HCT116 (cell line): ENCODE results near the gene IFRD2. TPM values are rescaled to one million over a fixed set of nuclear protein-coding genes. Genes with fewer than 3 reads are reported as not detected.

Experiments
- ATAC-seq: fragments of 200-7000 bp; cut with Tn5 transposase; 2 replicates; pipeline ENCODE4 v1.9.1; 2020; ENCODE audit warnings: mild to moderate bottlenecking, moderate library complexity
- BruUV-seq: library from RNA; stranded (reverse); fragments of 400-500 nt; replicated peaks from 2 replicates; lab custom pipeline; 2021; lab: Mats Ljungman, UMichigan
- CTCF ChIA-PET: fragments of 300-600 bp; sonication (Branson Sonifier 250); formaldehyde crosslinking; loops from one replicate; lab custom pipeline; 2021; ENCODE audit warnings: antibody characterized with exemption; lab: Charles Lee
- POLR2A ChIA-PET: fragments of 300-600, 350-600 bp; sonication (Branson Sonifier 250); formaldehyde crosslinking; loops from one replicate; lab custom pipeline; 2021; ENCODE audit warnings: antibody characterized with exemption; lab: Charles Lee
- RAD21 ChIA-PET, 2 experiments: fragments of 300-600 bp; sonication (Branson Sonifier 250); formaldehyde crosslinking; loops; one replicate each; lab custom pipeline; 2023; ENCODE audit warnings: low total read pairs in 2 of 2; ENCODE audit not compliant: uncharacterized antibody in 2 of 2, unreplicated experiment in 2 of 2, low non-redundant PET in 1 of 2; lab: Charles Lee
- DNase-seq: peaks from one replicate; pipeline ENCODE4 v3.0.0-alpha.2; 2010; ENCODE audit warnings: low read depth, low spot score
- H2AFZ ChIP-seq: fragments of 200-600 bp; shearing (Covaris generic), sonication (generic); 2 replicates; pipeline ENCODE4 v1.6.1; 2017; ENCODE audit warnings: low read depth, mixed run types, mixed read lengths, antibody characterized with exemption, low read length; ENCODE audit not compliant: poor library complexity, severe bottlenecking
- H3K27ac ChIP-seq: 2 replicates; pipeline ENCODE4 v1.5.1; 2012; ENCODE audit warnings: low read depth, low read length
- H3K27me3 ChIP-seq: fragments of 200-600 bp; sonication (generic); 2 replicates; pipeline ENCODE4 v1.6.1; 2016; ENCODE audit warnings: mixed run types, low read length, mixed read lengths; ENCODE audit not compliant: insufficient read depth
- H3K36me3 ChIP-seq, 2 experiments: fragments of 200-500 bp in 1 of 2; fragments of 200-600 bp in 1 of 2; sonication (Bioruptor generic) in 1 of 2; sonication (generic) in 1 of 2; 2 replicates each; pipeline versions ENCODE4 v1.5.1 to v1.6.1; 2014 to 2016; ENCODE audit warnings: low read length in 2 of 2, inconsistent platforms in 1 of 2, mixed read lengths in 1 of 2, mixed run types in 1 of 2; ENCODE audit not compliant: insufficient read depth in 2 of 2, control insufficient read depth in 1 of 2
- H3K4me1 ChIP-seq, 2 experiments: fragments of 200-600 bp in 1 of 2; sonication (generic) in 1 of 2; 2 replicates each; pipeline versions ENCODE4 v1.5.1 to v1.6.1; 2012 to 2017; ENCODE audit warnings: low read length in 2 of 2, inconsistent platforms in 1 of 2, mild to moderate bottlenecking in 1 of 2, mixed read lengths in 1 of 2, mixed run types in 1 of 2, moderate library complexity in 1 of 2; ENCODE audit not compliant: insufficient read depth in 2 of 2, control insufficient read depth in 1 of 2
- H3K4me2 ChIP-seq: fragments of 200-600 bp; sonication (generic); 2 replicates; pipeline ENCODE4 v1.6.1; 2017; ENCODE audit warnings: mixed run types, low read length, mixed read lengths
- H3K4me3 ChIP-seq, 2 experiments: fragments of 200-600 bp in 1 of 2; sonication (generic) in 1 of 2; replicated peaks in 1 of 2; 2 replicates each; pipeline ENCODE4 v1.5.1; 2011 to 2016; ENCODE audit warnings: low read length in 2 of 2, control low read depth in 1 of 2, low read depth in 1 of 2, mild to moderate bottlenecking in 1 of 2, mixed read lengths in 1 of 2, mixed run types in 1 of 2
- H3K79me2 ChIP-seq: fragments of 200-600 bp; sonication (generic); 2 replicates; pipeline ENCODE4 v1.6.1; 2017; ENCODE audit warnings: mild to moderate bottlenecking, mixed run types, low read length, moderate library complexity, mixed read lengths; ENCODE audit not compliant: insufficient read depth
- H3K9ac ChIP-seq: fragments of 200-600 bp; sonication (generic); 2 replicates; pipeline ENCODE4 v1.6.1; 2016; ENCODE audit warnings: low read length, mixed read lengths
- H3K9me2 ChIP-seq: fragments of 200-600 bp; sonication (generic), shearing (Covaris generic); 2 replicates; pipeline ENCODE4 v1.6.1; 2017; ENCODE audit warnings: mixed run types, mild to moderate bottlenecking, moderate library complexity; ENCODE audit not compliant: insufficient read depth
- H3K9me3 ChIP-seq, 2 experiments: fragments of 200-500 bp in 1 of 2; fragments of 200-600 bp in 1 of 2; sonication (Bioruptor generic) in 1 of 2; sonication (generic) in 1 of 2; 2 replicates each; pipeline ENCODE4 v1.6.1; 2014 to 2017; ENCODE audit warnings: low read length in 2 of 2, mixed read lengths in 2 of 2, inconsistent platforms in 1 of 2, low read depth in 1 of 2, mild to moderate bottlenecking in 1 of 2, mixed run types in 1 of 2, moderate library complexity in 1 of 2; ENCODE audit not compliant: control insufficient read depth in 1 of 2, insufficient read depth in 1 of 2
- H4K20me1 ChIP-seq: fragments of 200-600 bp; sonication (generic), shearing (Covaris generic); 2 replicates; pipeline ENCODE4 v1.6.1; 2017; ENCODE audit warnings: mixed run types, mild to moderate bottlenecking, moderate library complexity; ENCODE audit not compliant: insufficient read depth
- CBX3 ChIP-seq: IDR thresholded peaks from 2 replicates; pipeline ENCODE4 v1.6.1; 2012; ENCODE audit warnings: low read depth
- CEBPB ChIP-seq: IDR thresholded peaks from 2 replicates; pipeline ENCODE4 v1.6.1; 2012; ENCODE audit warnings: low read depth
- CTCF ChIP-seq, 3 experiments: fragments of 200-600 bp in 1 of 3; sonication (generic) in 1 of 3; IDR thresholded peaks in 2 of 3; conservative IDR thresholded peaks in 1 of 3; 2 replicates each; pipeline ENCODE4 v1.5.1; 2012 to 2017; ENCODE audit warnings: low read depth in 2 of 3, low read length in 2 of 3, antibody characterized with exemption in 1 of 3, borderline replicate concordance in 1 of 3, control low read depth in 1 of 3, mild to moderate bottlenecking in 1 of 3, mixed read lengths in 1 of 3, mixed run types in 1 of 3, moderate library complexity in 1 of 3; ENCODE audit not compliant: insufficient read depth in 1 of 3
- POLR2A ChIP-seq: IDR thresholded peaks from 2 replicates; pipeline ENCODE4 v1.7.0; 2011; ENCODE audit warnings: borderline replicate concordance; ENCODE audit not compliant: insufficient read depth, insufficient read length; ENCODE audit errors: extremely low read depth
- REST ChIP-seq: IDR thresholded peaks from 2 replicates; pipeline ENCODE4 v1.6.1; 2012; ENCODE audit warnings: low read depth
- SIN3A ChIP-seq: IDR thresholded peaks from 2 replicates; pipeline ENCODE4 v1.6.1; 2012; ENCODE audit warnings: low read depth
- TCF7L2 ChIP-seq: IDR thresholded peaks from 2 replicates; pipeline ENCODE4 v1.7.0; 2011; ENCODE audit warnings: borderline replicate concordance, inconsistent platforms; ENCODE audit not compliant: insufficient read depth, insufficient read length; ENCODE audit errors: extremely low read depth
- ZBTB33 ChIP-seq: IDR thresholded peaks from 2 replicates; pipeline ENCODE4 v1.6.1; 2011; ENCODE audit warnings: mild to moderate bottlenecking, low read length, moderate library complexity; ENCODE audit not compliant: insufficient replicate concordance; ENCODE audit errors: extremely low read depth
- intact Hi-C: fragments of 100-400 bp; cut with micrococcal nuclease; formaldehyde crosslinking; loops from 2 replicates; pipeline ENCODE4 v1.10.0; 2022
- total RNA-seq: library from RNA; stranded (reverse); gene quantifications from one replicate; pipeline ENCODE4 v1.2.1, GENCODE V29; 2021; ENCODE audit not compliant: unreplicated experiment

Gene IFRD2
- total RNA-seq, 1 experiment from 2014 or later = 146 TPM

GRCh38 chr3:50274371-50275104 is 17.7 kb downstream of the IFRD2 start:
- ChIA-PET POLR2A (interaction anchor here (0.9 to 1.3 kb wide), 2 partner anchors 28 to 80 kb away, joined by 3 read pairs; no protein-coding TSS in a partner anchor), CTCF (interaction anchor here (0.6 to 2.4 kb wide), 6 partner anchors 10 to 80 kb away, joined by 3 to 9 read pairs (median 4); partner anchors contain the start of gene IFRD2), RAD21 (interaction anchor here in 1 of 2 experiments (0.7 kb wide), 1 partner anchor 15 kb away, joined by 3 read pairs; no protein-coding TSS in a partner anchor)
- H3K4me2 ChIP-seq = peak overlapping the region; percentile 96
- H3K9me3 ChIP-seq = no peaks in the 10 kb centered on the region
- BruUV-seq = no TSS peak
- H3K36me3 ChIP-seq = no peaks in the 10 kb centered on the region
- H3K9me2 ChIP-seq = no peaks in the 10 kb centered on the region
- H4K20me1 ChIP-seq = no peaks in the 10 kb centered on the region
- TF ChIP-seq CTCF (IDR thresholded peaks at IDR 0.05 in 2 of 3, conservative IDR thresholded peaks at IDR 0.05 in 1 of 3; ENCODE audit: borderline replicate concordance in 1 of 3, insufficient read depth in 1 of 3, low read depth in 2 of 3, low read length in 2 of 3) = peak in 2 of 3 experiments; percentile 79 to 95; a peak in 4 of 6 replicates
- TF ChIP-seq SIN3A = no peak
- TF ChIP-seq CBX3 = no peak
- TF ChIP-seq POLR2A = no peak
- TF ChIP-seq CEBPB = no peak
- TF ChIP-seq ZBTB33 = no peak
- no peak for TF ChIP-seq REST
- TF ChIP-seq TCF7L2 = peak; percentile 47
- no peak overlapping the region for H2AFZ ChIP-seq
- H3K79me2 ChIP-seq = no peaks in the 10 kb centered on the region
- 0 out of 4 replicates have a peak overlapping the region, but pooled peaks of 1 of the 2 experiments have one; percentile 9 for H3K4me3 ChIP-seq
- H3K4me1 ChIP-seq = peaks cover 37 to 48% of the 10 kb centered on the region in 2 experiments
- DNase-seq (no peak), ATAC-seq (peak; percentile 71)
- intact Hi-C loops = loop anchor here (1.0 to 5.0 kb wide), 3 partner anchors 50 to 152 kb away; no protein-coding TSS in a partner anchor
- H3K27ac ChIP-seq = no peak overlapping the region
- H3K9ac ChIP-seq = no peak overlapping the region
- H3K27me3 ChIP-seq = no peaks in the 10 kb centered on the region
